ENCODE data around the gene ERC2. TPM values are rescaled to one million over a fixed set of nuclear protein-coding genes. Genes with fewer than 3 reads are reported as not detected.

The ERC2 gene
- polyA plus RNA-seq, 1 experiment = 0.07 TPM

DNA sequence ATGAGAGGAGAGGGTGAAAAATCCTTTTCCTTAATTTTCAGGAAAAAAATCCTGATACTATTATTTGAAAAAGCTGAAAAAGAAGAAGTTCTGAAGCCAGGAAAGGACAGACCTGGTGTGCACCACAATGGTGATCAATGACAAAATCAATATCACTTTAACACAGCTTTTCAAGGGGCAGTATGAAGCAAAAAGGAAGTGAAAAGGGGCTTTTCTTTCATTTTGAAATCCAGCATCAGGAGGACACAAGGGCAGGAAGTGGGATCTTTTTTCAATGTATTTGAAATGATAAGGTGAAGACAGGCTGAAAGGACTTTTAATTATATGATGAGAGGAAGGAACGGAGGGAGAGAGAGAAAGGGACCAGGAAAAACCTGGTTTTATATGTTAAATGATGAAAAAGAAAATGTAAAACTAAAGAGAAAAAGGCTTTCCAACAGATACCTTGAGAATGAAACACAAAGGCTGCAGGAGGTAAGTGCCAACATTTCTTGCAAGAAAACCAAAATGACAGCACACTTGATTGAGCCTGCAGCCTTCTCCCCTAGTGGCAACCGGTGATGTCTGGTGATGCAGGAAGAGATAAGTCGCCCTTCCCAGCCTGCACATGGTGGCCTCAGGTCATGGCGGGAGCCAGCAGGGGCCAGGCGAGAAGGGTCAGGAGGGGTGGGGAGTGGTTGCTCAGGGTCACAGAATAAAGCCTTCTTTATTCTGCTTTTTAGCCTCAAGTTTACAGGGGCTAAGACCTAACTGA is 744.4 kb downstream of the ERC2 start:
- TF ChIP-seq, protein P1, sequence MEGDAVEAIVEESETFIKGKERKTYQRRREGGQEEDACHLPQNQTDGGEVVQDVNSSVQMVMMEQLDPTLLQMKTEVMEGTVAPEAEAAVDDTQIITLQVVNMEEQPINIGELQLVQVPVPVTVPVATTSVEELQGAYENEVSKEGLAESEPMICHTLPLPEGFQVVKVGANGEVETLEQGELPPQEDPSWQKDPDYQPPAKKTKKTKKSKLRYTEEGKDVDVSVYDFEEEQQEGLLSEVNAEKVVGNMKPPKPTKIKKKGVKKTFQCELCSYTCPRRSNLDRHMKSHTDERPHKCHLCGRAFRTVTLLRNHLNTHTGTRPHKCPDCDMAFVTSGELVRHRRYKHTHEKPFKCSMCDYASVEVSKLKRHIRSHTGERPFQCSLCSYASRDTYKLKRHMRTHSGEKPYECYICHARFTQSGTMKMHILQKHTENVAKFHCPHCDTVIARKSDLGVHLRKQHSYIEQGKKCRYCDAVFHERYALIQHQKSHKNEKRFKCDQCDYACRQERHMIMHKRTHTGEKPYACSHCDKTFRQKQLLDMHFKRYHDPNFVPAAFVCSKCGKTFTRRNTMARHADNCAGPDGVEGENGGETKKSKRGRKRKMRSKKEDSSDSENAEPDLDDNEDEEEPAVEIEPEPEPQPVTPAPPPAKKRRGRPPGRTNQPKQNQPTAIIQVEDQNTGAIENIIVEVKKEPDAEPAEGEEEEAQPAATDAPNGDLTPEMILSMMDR (IDR thresholded peaks at IDR 0.05; ENCODE audit: low read depth, low read length) = no peak
- Histone ChIP-seq H3K27ac (ENCODE audit: low read depth, low read length) (no peak overlapping the region), H3K27me3 (ENCODE audit: control insufficient read depth, insufficient read depth, low read length) (peaks cover 3% of the 10 kb centered on the region), H3K9me3 (ENCODE audit: control insufficient read depth, insufficient read depth, low read length) (no peaks in the 10 kb centered on the region), H3K4me3 (ENCODE audit: low read depth, low read length) (no peak overlapping the region)
- no peak for DNase-seq (ENCODE audit: low read depth, low spot score)
- CTCF ChIA-PET = interaction anchor here (1.0 to 4.7 kb wide), 4 partner anchors 23 to 527 kb away, joined by 3 to 31 read pairs (median 12); partner anchors contain the start of gene WNT5A
- POLR2A ChIA-PET = no interaction called here

DNA sequence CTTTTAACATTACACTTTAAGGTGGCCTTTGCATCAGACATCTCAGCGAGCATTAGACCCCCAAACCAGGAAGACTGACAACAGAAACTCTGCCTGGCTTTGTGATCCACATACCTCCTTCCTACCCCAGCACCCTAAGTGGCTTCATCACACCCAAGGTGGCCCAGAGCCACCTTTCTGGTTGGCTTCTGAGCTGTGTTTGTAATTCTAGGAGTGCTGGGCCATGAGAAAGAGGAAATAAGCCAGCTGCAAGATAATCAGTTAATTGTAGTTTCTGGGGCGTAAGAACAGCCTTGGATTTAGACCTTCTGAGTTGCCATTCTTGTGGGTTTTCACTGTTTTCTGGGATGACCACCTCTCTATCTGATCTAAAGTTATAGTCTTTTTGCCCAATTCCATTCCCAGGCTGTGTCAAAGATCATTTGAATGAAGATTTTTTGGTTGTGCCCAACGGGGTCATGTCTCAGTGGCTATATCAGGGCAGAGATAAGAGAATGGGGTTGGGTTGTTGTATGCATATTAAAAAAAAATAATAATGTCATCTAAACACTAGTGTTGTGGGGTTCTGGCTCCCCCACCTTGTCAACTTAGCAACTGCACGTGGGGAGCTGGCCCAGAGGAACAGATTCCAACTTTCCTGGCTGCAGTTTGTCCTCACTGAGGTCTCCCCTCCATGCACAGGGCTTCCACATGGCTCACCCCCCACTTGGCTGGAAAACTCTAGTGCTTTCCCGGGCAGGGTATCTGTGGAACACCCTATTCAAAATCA is 746.4 kb downstream of the ERC2 start:
- ChIA-PET POLR2A (interaction anchor here (1.8 kb wide), 1 partner anchor 240 kb away, joined by 4 read pairs; no protein-coding TSS in a partner anchor), CTCF (interaction anchor here (0.6 to 4.7 kb wide), 16 partner anchors 9 to 884 kb away, joined by 3 to 31 read pairs (median 4); partner anchors contain the start of gene WNT5A)
- Histone ChIP-seq H3K27ac (ENCODE audit: low read depth, low read length) (no peak overlapping the region), H3K27me3 (ENCODE audit: control insufficient read depth, insufficient read depth, low read length) (peaks cover 3% of the 10 kb centered on the region), H3K9me3 (ENCODE audit: control insufficient read depth, insufficient read depth, low read length) (no peaks in the 10 kb centered on the region), H3K4me3 (ENCODE audit: low read depth, low read length) (no peak overlapping the region)
- TF ChIP-seq, protein P1 (IDR thresholded peaks at IDR 0.05; ENCODE audit: low read depth, low read length) = peak; percentile 77
- no peak for DNase-seq (ENCODE audit: low read depth, low spot score)

DNA sequence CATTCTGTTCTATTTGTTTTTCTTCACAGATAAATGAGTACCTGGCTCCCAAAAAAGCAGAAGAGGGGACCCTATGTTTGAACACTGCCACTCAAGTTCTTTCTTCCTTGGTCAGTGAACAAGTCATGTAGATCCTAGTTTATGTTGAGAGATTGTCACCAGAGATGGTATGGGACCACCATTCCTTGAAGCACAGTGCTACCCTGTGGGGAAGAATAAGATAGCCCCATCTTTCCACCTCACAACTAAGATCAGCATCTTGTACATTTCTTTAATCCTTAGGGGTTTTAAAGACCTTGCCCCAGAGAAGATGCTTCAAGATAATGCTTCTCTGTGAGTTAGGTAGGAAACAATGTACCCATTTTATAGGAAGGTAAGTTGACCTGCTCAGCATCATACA is 747.7 kb downstream of the ERC2 start:
- CTCF ChIA-PET = interaction anchor here (0.6 to 4.7 kb wide), 8 partner anchors 17 to 850 kb away, joined by 3 to 31 read pairs (median 7); partner anchors contain the start of gene WNT5A
- Histone ChIP-seq H3K4me3 (ENCODE audit: low read depth, low read length) (no peak overlapping the region), H3K27me3 (ENCODE audit: control insufficient read depth, insufficient read depth, low read length) (peaks cover 8% of the 10 kb centered on the region), H3K27ac (ENCODE audit: low read depth, low read length) (no peak overlapping the region), H3K9me3 (ENCODE audit: control insufficient read depth, insufficient read depth, low read length) (no peaks in the 10 kb centered on the region; the same call in 1 of the 2 replicates)
- no peak for DNase-seq (ENCODE audit: low read depth, low spot score)
- TF ChIP-seq, protein P1 (IDR thresholded peaks at IDR 0.05; ENCODE audit: low read depth, low read length) = peak; percentile 49
- POLR2A ChIA-PET = interaction anchor here (1.8 kb wide), 1 partner anchor 238 kb away, joined by 4 read pairs; no protein-coding TSS in a partner anchor

DNA sequence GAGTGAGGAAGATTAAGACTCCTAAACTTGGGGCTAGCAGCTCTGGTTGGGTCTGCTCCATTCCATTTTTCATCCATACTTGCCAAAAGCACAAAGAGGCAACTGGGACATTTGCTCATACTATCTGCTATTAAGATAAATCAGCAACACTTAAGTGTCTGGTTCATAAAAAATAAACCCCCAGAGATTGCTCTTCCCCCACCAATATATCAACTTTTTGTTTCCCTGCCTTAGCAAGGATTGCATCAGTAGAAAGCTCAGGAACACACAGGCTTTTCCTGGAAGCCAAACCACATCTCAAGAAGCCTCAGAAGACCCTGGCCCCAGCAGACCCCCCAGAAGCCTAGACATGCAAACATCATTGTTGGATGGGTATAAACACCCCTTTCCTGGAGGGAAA is 748.8 kb downstream of the ERC2 start:
- Histone ChIP-seq H3K27ac (ENCODE audit: low read depth, low read length) (no peak overlapping the region), H3K4me3 (ENCODE audit: low read depth, low read length) (no peak overlapping the region), H3K27me3 (ENCODE audit: control insufficient read depth, insufficient read depth, low read length) (peaks cover 8% of the 10 kb centered on the region), H3K9me3 (ENCODE audit: control insufficient read depth, insufficient read depth, low read length) (no peaks in the 10 kb centered on the region; the same call in 1 of the 2 replicates)
- ChIA-PET CTCF (interaction anchor here (0.6 kb wide), 1 partner anchor 22 kb away, joined by 3 read pairs; no protein-coding TSS in a partner anchor), POLR2A (interaction anchor here (0.6 kb wide), 1 partner anchor 170 kb away, joined by 9 read pairs; no protein-coding TSS in a partner anchor)
- no peak for DNase-seq (ENCODE audit: low read depth, low spot score)
- TF ChIP-seq, protein P1 (IDR thresholded peaks at IDR 0.05; ENCODE audit: low read depth, low read length) = no peak
